Osteoblast (primary cell): ENCODE measurements around the gene MYOCOS. TPM values are rescaled to one million over a fixed set of nuclear protein-coding genes. Genes with fewer than 3 reads are reported as not detected.
"Not testable (repeated sequence)": the region's sequence is repeated elsewhere in the genome, so short reads cannot be mapped to it uniquely, and the experiment has no call there.

Source experiments
- DNase-seq: peaks from one replicate; pipeline ENCODE4 v3.0.0; 2011; ENCODE audit warnings: low spot score, mixed read lengths; ENCODE audit not compliant: insufficient read length; ENCODE audit errors: missing footprints
- H2AFZ ChIP-seq: 2 replicates; pipeline ENCODE4 v1.6.0; 2011; ENCODE audit warnings: mild to moderate bottlenecking, low read length
- H3K27ac ChIP-seq: 2 replicates; pipeline ENCODE4 v1.5.1; 2011; ENCODE audit warnings: mild to moderate bottlenecking, low read depth, low read length, moderate library complexity
- H3K27me3 ChIP-seq: 2 replicates; pipeline ENCODE4 v1.6.0; 2012; ENCODE audit warnings: mild to moderate bottlenecking, control low read depth, inconsistent platforms, low read length, moderate library complexity; ENCODE audit not compliant: insufficient read depth
- H3K36me3 ChIP-seq: 2 replicates; pipeline ENCODE4 v1.5.1; 2011; ENCODE audit warnings: mild to moderate bottlenecking, low read length, control low read depth, moderate library complexity; ENCODE audit not compliant: insufficient read depth
- H3K4me1 ChIP-seq: 2 replicates; pipeline ENCODE4 v1.5.1; 2011; ENCODE audit warnings: mild to moderate bottlenecking, low read length, control low read depth, moderate library complexity; ENCODE audit not compliant: insufficient read depth
- H3K4me2 ChIP-seq: 2 replicates; pipeline ENCODE4 v1.6.0; 2011; ENCODE audit warnings: mild to moderate bottlenecking, low read length; ENCODE audit not compliant: insufficient read depth
- H3K4me3 ChIP-seq: fragments of 200-600 bp; sonication (generic); 3 replicates; pipeline ENCODE4 v1.5.1; 2012; ENCODE audit warnings: mild to moderate bottlenecking, low read length, inconsistent platforms; ENCODE audit not compliant: insufficient read depth
- H3K79me2 ChIP-seq: 2 replicates; pipeline ENCODE4 v1.6.0; 2012; ENCODE audit warnings: mild to moderate bottlenecking, low read length, control low read depth, inconsistent platforms; ENCODE audit not compliant: insufficient read depth
- H3K9me3 ChIP-seq: 2 replicates; pipeline ENCODE4 v1.5.1; 2011; ENCODE audit warnings: low read depth, low read length, control low read depth
- H4K20me1 ChIP-seq: 2 replicates; pipeline ENCODE4 v1.6.0; 2012; ENCODE audit warnings: mild to moderate bottlenecking, low read length, control low read depth; ENCODE audit not compliant: insufficient read depth
- CTCF ChIP-seq: IDR thresholded peaks from 2 replicates; pipeline ENCODE4 v1.5.1; 2011; ENCODE audit warnings: mild to moderate bottlenecking, low read depth, low read length, moderate library complexity; ENCODE audit errors: extremely low read depth
- total RNA-seq: library from RNA; depleted of rRNA; stranded (reverse); fragments of >200 nt; gene quantifications from 2 replicates; pipeline ENCODE4 v1.2.3, GENCODE V29; 2012

Gene MYOCOS
- total RNA-seq, 1 donor = under 0.01 TPM

- H3K27me3 ChIP-seq = no peaks in the 10 kb centered on the region
- no peak overlapping the region for H3K4me2 ChIP-seq
- no peak for TF ChIP-seq CTCF
- no peaks in the 10 kb centered on the region for H3K4me1 ChIP-seq
- no peak for DNase-seq
- H2AFZ ChIP-seq = no peak overlapping the region
- H4K20me1 ChIP-seq = no peaks in the 10 kb centered on the region
- H3K4me3 ChIP-seq = no peak overlapping the region
- H3K79me2 ChIP-seq = no peaks in the 10 kb centered on the region
- H3K27ac ChIP-seq = no peak overlapping the region
- no peaks in the 10 kb centered on the region for H3K36me3 ChIP-seq
- no peaks in the 10 kb centered on the region for H3K9me3 ChIP-seq
Measured at GRCh38 chr1:171610385-171610784, 11.7 kb upstream of the MYOCOS start.

- TF ChIP-seq CTCF = no peak
- Histone ChIP-seq H3K27ac (no peak overlapping the region), H3K9me3 (no peaks in the 10 kb centered on the region), H3K4me2 (no peak overlapping the region), H3K36me3 (no peaks in the 10 kb centered on the region), H3K4me1 (no peaks in the 10 kb centered on the region), H3K27me3 (no peaks in the 10 kb centered on the region), H2AFZ (no peak overlapping the region), H3K4me3 (no peak overlapping the region), H3K79me2 (no peaks in the 10 kb centered on the region), H4K20me1 (no peaks in the 10 kb centered on the region)
- DNase-seq = no peak
Measured at GRCh38 chr1:171611306-171611705, 10.7 kb upstream of the MYOCOS start.

GRCh38 chr1:171613282-171613681 is 8.8 kb upstream of the MYOCOS start:
- DNase-seq = no peak
- Histone ChIP-seq H4K20me1 (no peaks in the 10 kb centered on the region), H2AFZ (no peak overlapping the region), H3K9me3 (no peaks in the 10 kb centered on the region), H3K4me3 (no peak overlapping the region), H3K79me2 (no peaks in the 10 kb centered on the region), H3K27me3 (no peaks in the 10 kb centered on the region), H3K4me2 (no peak overlapping the region), H3K36me3 (no peaks in the 10 kb centered on the region), H3K27ac (no peak overlapping the region), H3K4me1 (no peaks in the 10 kb centered on the region)
- TF ChIP-seq CTCF = no peak

- not testable (repeated sequence) for DNase-seq
Measured at GRCh38 chr1:171615122-171615906, 6.7 kb upstream of the MYOCOS start.

More at GRCh38 chr1:171615122-171615906, 6.7 kb upstream of the MYOCOS start:
- H4K20me1 ChIP-seq, H3K27ac ChIP-seq, H3K4me3 ChIP-seq, H3K9me3 ChIP-seq, H3K27me3 ChIP-seq, H3K36me3 ChIP-seq, H3K79me2 ChIP-seq, H3K4me2 ChIP-seq, H3K4me1 ChIP-seq, H2AFZ ChIP-seq: not testable (repeated sequence)
